ENCODE measurements around the gene GCGR. TPM values are rescaled to one million over a fixed set of nuclear protein-coding genes. Genes with fewer than 3 reads are reported as not detected.

GCGR gene
- total and polyA plus RNA-seq, 2 experiments from 2014 or later, result 0.17 to 0.23 TPM

DNA sequence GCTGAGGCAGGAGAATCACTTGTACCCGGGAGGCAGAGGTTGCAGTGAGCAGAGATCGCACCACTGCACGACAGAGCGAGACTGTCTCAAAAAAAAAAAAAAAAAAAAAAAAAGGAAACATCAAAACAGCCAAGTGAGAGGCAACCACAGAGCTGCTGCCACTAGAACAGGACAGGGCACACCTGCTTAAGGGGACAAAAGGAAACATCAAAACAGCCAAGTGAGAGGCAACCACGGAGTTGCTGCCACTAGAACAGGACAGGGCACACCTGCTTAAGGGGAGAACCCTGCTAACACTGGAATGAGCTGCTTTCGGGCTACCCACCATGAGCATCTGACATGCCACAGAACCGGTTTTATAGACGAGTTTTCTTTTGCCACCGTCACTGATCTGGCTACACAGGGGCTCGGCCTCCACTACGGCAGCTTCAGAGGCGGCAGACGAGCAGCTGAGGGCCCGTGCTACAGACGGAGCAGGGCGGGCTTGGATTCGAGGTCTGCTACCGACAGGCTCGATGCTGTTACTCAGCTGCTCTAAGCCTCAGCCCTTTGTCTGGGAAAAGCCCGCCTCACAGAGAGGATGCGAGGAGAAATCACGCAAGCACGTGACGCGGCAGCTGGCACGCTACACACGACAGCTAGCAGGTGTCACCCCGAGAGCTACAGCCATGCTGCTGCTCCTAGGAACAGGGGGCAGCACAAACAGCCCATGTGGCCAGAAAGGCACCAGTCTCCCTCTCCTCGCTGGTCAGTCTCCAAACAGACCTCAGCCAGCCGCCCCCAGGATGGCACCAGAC is 54.4 kb downstream of the GCGR start (continued):
- TF ChIP-seq, protein P1, sequence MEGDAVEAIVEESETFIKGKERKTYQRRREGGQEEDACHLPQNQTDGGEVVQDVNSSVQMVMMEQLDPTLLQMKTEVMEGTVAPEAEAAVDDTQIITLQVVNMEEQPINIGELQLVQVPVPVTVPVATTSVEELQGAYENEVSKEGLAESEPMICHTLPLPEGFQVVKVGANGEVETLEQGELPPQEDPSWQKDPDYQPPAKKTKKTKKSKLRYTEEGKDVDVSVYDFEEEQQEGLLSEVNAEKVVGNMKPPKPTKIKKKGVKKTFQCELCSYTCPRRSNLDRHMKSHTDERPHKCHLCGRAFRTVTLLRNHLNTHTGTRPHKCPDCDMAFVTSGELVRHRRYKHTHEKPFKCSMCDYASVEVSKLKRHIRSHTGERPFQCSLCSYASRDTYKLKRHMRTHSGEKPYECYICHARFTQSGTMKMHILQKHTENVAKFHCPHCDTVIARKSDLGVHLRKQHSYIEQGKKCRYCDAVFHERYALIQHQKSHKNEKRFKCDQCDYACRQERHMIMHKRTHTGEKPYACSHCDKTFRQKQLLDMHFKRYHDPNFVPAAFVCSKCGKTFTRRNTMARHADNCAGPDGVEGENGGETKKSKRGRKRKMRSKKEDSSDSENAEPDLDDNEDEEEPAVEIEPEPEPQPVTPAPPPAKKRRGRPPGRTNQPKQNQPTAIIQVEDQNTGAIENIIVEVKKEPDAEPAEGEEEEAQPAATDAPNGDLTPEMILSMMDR (conservative IDR thresholded peaks at IDR 0.05; ENCODE audit: low read depth in 2 of 2), result no peak
- TF ChIP-seq, protein P2, sequence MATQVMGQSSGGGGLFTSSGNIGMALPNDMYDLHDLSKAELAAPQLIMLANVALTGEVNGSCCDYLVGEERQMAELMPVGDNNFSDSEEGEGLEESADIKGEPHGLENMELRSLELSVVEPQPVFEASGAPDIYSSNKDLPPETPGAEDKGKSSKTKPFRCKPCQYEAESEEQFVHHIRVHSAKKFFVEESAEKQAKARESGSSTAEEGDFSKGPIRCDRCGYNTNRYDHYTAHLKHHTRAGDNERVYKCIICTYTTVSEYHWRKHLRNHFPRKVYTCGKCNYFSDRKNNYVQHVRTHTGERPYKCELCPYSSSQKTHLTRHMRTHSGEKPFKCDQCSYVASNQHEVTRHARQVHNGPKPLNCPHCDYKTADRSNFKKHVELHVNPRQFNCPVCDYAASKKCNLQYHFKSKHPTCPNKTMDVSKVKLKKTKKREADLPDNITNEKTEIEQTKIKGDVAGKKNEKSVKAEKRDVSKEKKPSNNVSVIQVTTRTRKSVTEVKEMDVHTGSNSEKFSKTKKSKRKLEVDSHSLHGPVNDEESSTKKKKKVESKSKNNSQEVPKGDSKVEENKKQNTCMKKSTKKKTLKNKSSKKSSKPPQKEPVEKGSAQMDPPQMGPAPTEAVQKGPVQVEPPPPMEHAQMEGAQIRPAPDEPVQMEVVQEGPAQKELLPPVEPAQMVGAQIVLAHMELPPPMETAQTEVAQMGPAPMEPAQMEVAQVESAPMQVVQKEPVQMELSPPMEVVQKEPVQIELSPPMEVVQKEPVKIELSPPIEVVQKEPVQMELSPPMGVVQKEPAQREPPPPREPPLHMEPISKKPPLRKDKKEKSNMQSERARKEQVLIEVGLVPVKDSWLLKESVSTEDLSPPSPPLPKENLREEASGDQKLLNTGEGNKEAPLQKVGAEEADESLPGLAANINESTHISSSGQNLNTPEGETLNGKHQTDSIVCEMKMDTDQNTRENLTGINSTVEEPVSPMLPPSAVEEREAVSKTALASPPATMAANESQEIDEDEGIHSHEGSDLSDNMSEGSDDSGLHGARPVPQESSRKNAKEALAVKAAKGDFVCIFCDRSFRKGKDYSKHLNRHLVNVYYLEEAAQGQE (IDR thresholded peaks at IDR 0.05; ENCODE audit: unreplicated experiment), result no peak
- TF ChIP-seq EZH2 (IDR thresholded peaks at IDR 0.05; ENCODE audit: low read depth, unreplicated experiment) (no peak), ZNF114 (CRISPR knock-in tag; IDR thresholded peaks at IDR 0.05) (no peak), JUNB (IDR thresholded peaks at IDR 0.05; ENCODE audit: unreplicated experiment) (no peak), EZH2phosphoT487 (IDR thresholded peaks at IDR 0.05; ENCODE audit: unreplicated experiment) (no peak), CREB1 (CRISPR knock-in tag; IDR thresholded peaks at IDR 0.05; ENCODE audit: low read depth) (no peak), STAT1 (IDR thresholded peaks at IDR 0.05; ENCODE audit: unreplicated experiment) (no peak), NANOG (IDR thresholded peaks at IDR 0.05; ENCODE audit: borderline replicate concordance) (no peak)
- TF ChIP-seq, protein P3, sequence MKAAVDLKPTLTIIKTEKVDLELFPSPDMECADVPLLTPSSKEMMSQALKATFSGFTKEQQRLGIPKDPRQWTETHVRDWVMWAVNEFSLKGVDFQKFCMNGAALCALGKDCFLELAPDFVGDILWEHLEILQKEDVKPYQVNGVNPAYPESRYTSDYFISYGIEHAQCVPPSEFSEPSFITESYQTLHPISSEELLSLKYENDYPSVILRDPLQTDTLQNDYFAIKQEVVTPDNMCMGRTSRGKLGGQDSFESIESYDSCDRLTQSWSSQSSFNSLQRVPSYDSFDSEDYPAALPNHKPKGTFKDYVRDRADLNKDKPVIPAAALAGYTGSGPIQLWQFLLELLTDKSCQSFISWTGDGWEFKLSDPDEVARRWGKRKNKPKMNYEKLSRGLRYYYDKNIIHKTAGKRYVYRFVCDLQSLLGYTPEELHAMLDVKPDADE (IDR thresholded peaks at IDR 0.05), result no peak

All from GM23338 (cell line).